Activated CD4-positive, CD25-positive, alpha-beta regulatory T cell treated with anti-CD3 and anti-CD28 coated beads, Interleukin-2, amount 50 U/mL, for 16 hours (primary cell): ENCODE data around the gene CCDC97.
"Not testable (repeated sequence)": the region's sequence is repeated elsewhere in the genome, so short reads cannot be mapped to it uniquely, and the experiment has no call there.

Experiments used
- DNase-seq: peaks from one replicate; pipeline ENCODE4 v3.0.0-alpha.2; 2020; ENCODE audit warnings: low read depth, low spot score

CCDC97 gene

DNA sequence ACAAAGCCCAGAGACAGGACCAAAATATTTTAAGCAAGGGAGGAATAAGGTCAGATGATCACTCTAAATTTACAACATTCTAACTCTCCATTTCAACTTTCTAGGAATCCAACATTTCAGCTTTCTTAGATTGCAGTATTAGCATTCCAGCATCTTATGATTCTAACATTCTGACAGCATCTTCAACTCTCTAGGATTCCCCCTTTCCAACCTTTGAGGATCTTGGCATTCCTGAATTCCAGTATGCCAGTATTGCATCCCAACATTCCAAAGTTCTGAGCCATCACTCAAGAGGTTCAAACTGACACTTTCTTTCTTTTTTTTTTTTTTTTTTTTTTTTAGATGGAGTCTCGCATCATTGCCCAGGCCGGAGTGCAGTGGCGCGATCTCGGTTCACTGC is 30.0 kb downstream of the CCDC97 start:
- DNase-seq, result no peak

DNA sequence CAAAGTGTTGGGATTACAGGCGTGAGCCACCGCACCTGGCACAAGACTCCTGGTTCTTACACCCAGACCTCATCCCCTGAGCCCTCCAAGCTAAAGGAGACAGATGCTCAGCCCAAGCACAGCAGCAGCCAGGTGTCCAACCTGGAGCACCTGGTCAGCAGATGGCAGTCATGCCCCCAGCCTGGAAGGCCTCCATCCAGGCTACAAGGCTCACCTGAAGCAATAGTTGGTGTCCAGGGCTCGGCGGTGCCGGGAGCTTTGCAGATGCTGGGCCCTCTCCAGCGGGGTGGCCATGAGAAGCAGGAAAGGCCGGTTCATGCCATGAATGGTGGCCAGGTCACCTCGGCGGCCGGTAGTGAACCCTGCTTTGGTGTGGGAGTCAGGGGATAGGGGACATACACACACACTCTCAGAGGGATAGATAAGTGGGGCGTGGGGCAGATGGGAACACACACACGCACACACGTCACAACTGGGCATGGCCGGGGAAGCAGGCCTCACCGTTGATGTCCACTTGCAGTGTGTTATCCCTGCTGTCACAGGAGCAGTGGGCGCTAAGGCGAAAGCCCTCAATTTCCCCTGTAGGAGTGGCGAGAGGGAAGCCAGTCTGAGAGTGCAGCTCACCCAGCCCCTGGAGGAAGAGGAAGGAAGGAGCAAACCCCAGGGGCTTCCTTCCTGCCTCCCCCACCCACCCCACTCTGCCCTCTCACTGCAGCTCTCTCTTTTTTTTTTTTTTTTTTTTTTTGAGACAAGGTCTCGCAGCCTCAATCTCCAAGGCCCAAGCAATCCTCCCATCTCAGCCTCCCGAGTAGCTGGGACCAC is 31.9 kb downstream of the CCDC97 start:
- no peak for DNase-seq

- no peak for DNase-seq
These were observed 34.2 kb downstream of the CCDC97 start for GRCh38 chr19:41344162-41344561.

DNA sequence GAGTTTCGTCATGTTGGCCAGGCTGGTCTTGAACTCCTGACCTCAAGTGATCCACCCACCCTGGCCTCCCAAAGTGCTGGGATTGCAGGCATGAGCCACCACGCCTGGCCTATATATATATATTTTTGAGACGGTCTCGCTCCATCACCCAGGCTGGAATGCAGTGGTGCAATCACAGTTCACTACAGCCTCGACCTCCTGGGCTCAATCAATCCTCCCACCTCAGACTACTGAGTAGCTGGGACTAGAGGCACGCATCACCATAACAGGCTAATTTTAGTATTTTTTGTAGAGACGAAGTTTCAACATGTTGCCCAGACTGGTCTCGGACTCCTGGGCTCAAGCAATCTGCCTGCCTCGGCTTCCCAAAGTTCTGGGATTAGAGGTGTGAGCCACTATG is 36.9 kb downstream of the CCDC97 start:
- not testable (repeated sequence) for DNase-seq

GRCh38 chr19:41350735-41351338 is 40.9 kb downstream of the CCDC97 start:
- DNase-seq, result no peak

DNA sequence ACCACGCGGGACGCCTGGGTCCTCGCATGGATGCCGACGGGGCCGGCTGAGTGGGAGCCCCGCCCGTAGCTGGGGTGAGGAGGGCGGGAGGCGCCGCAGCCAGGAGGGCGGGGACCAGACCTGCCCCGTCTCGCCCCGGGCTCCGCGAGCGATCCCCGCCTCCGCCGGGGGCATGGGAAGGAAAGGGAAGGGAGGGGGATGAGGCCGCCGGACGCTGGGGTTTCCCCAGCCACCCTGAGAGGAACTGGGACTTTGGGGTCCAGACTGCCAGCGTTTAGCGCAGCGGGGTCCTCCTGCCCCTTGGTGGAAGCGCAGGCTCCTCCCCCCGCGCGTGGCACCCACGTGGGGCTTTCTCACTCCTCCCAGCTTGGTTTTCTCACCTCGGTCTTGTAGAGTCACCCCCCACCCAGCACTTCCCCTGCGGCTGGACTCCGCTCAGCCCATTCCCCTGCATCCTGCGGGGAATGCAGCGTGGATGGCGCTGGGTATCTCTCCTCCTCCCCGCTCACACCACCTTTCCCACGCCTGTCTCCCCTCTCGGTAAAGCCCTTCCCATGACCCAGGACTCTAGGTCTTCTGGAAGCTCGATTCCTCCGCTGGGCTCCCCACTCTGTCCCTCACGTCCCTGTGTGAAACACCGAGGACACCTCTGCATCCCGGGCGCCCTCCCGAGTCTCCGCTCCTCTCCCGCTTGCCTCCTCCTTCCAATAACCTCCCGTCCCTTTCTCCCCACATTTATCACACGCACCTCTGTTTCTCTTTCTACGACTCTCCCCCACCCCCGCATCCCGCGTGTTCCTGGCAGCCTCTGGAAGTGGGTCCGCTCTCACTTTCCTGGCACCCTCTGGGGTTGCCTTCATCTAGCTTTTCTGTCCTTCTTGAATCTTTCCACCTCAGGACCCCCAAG is 41.6 kb downstream of the CCDC97 start:
- DNase-seq, result peak; percentile 71

- DNase-seq, result no peak
These were observed 42.3 kb downstream of the CCDC97 start for GRCh38 chr19:41352279-41352608.

GRCh38 chr19:41352609-41353465 is 42.9 kb downstream of the CCDC97 start:
- peak; percentile 70 for DNase-seq

DNA sequence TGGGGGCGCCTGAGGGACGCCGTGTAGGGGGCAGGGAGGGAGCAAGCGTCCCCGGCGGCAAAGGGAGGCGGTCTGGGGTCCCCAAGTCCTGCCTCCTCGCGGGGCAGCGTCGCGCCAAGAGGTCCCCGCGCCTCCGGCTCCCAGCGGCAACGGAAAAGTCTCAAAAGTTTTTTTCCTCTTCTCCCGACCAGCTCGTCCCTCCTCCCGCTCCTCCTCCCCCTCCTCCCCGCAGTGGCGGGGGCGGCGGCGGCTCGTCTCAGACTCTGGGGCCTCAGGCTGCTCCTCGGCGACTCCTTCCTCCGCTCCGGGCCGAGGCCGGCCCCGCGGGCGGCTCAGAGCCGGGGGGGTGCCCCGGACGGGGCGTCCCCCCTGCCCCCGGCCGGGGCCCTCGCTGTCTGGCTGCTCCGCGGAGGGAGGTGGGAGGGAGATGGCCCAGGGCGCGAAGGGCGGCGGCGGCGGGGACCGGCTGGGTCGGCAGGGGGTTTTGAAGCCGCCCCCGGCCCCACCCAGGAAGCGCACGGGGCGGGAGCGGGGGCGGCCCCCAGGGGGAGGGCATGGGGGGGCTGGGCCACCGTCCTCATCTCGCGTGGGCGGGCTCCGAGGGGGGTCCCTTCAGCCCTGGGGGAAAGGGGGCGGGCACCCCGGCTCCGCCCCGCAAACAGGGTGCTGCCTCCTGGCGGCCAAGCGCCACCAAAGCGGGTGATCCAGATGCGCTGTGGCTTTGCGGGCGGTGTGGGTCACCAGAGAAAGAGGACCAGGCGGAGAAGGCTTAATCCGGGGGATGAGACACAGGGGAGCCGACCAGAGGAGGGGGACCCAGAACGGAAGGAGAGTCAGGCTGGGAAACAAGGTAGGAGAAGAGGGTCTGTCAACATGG is 43.7 kb downstream of the CCDC97 start, which contains the start of gene TGFB1:
TSS of gene TGFB1 (minus strand) at position 457 of the 877 bp plus-strand sequence. CDS start 878 bp downstream, outside the sequence.
- peak; percentile 89 for DNase-seq

- no peak for DNase-seq
These were observed 44.5 kb downstream of the CCDC97 start for GRCh38 chr19:41354343-41354953.

- no peak for DNase-seq
These were observed 45.1 kb downstream of the CCDC97 start for GRCh38 chr19:41355035-41355434.

DNA sequence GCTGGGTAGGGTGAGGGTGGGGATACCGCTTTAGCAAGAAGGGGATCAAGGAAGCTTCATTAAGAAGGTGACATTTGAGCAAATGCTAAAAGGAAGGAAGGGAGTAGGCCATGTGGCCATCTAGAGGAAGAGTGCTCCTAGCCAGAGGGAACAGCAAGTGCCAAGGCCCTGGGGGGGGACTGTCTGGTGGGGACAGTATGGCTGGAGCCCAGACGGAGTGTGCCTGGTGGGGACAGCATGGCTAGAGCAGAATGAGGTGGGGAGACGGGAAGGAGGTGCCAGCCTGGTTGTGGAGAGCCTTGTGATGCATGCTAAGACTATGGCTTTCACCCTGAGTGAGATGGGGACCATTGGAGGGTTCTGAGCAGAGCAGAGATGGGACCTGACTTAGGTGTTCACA is 45.8 kb downstream of the CCDC97 start:
- DNase-seq, result no peak

DNA sequence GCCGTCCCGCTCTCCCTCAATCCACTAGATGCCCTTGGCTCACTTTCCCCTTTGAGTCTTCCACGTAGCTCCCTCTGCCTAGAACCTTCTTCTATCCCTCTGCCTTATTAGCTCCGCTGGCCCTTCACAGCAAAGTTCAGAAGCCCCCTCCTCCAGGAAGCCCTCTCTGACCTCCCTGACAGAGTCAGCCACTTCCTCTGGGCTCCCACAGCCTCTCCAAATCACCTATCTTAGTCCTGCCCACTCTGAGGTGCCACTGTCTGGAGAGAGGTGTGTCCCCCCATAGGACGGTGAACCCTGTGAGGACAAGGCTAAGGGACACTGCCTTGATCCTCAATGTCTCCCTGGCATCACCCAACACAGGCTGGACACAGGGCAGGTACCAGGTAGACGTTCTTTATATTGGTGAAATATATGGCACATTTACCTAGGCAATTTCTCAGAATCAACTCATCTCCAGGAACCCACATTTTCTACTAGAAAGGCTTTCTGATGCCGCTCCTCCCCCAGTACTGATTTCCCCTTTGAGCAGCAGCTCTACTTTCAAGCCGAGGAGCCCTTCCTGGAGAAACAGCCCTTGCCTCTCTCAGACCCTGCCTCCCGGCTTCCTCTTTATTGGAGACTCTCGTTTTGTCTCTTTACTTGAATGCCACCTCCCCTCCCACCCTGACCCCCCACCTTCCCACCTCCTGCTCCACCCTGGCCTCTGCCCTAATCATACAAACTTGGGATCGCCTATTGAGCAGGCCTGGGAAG is 47.2 kb downstream of the CCDC97 start:
- DNase-seq, result no peak

DNA sequence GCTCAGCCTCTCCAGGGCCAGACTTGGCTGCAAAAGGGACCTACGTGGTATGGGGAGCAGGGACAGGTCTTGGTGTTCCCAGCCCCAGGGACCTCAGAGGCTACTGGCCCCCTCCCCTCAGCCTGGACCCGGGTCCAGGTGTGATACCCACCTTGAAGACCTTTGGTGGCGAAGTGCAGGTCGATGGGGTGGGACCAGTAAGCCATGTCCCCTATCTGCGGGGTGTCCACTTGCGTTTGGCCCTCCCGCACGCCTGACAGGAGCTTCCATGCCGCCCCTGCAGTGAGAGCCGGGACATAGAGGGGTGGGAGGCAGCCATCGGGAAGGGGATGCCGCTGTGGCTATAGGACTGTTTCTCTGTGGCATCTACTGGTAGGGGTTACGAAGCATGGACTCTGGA is 47.8 kb downstream of the CCDC97 start:
- no peak for DNase-seq

- DNase-seq, result no peak
These were observed 49.8 kb downstream of the CCDC97 start for GRCh38 chr19:41359741-41360140.

DNA sequence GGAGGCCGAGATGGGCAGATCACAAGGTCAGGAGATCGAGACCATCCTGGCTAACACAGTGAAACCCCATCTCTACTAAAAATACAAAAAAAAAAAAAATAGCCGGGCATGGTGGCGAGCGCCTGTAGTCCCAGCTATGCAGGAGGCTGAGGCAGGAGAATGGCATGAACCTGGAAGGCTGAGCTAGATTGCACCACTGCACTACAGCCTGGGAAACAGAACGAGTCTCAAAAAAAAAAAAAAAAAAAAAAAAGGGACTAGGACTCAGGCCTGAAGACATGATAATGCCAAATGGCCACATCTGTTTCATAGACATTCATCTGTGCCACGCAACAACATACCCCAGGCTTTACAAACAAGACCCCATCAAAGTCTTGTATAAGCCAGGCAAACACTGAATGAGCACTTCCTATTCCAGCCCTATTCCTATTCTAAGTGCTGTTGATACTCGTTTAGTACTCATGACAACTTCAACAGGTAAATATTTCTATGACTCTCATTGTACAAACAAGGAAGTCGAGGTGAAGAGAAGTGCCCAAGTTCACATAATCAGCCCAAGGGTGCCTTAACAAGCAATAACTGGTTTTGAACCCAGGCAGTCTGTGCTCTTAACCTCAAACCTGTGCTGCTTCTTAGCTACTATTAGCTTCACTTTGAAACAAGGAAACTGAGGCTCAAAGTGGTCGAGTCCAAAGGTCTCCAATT is 52.3 kb downstream of the CCDC97 start:
- no peak for DNase-seq

GRCh38 chr19:41363371-41363752 is 53.4 kb downstream of the CCDC97 start:
- no peak for DNase-seq

DNA sequence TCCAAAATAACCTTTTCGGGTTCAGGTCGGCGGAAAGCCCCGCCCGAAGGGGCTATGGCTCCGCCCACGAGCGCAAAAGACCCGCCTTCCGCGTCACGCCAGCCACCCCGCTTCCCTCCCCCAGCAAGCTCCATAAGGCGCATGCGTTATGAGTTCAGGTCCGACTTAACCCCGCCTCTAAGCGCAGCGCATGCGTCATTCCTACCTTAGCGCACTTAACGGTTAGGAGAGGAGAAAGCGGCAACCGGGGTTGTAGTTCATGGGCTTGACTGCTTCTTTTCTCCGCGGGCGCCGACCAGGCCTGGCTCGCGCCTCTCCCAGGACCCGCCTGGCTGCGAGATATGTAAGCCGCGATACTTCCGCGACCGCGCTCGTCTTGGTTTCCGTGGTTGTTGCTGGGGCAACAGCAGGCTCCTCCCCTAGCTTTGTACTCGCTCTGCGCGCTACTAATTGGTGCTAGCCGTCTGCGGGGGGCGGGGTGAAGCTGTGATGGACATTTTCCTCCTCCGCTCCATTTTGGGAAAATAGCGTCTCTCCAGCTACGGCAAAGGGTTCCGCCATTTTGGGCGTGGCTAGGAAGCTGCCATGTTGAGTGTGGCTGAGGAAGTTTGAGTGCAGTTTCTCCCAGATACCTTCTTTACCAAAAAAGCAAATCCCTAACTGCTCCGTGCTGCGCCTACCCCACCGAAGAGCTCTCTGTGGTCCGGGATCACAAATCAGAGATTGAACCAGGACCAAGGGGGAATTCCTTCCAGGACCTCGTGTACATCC is 54.0 kb downstream of the CCDC97 start, which contains the start of gene B9D2:
TSS of gene B9D2 (minus strand) at position 397 of the 771 bp plus-strand sequence. CDS start 630 bp downstream, outside the sequence.
- peak; percentile 95 for DNase-seq
